ENCODE measurements around the gene MBP.

- TF ChIP-seq CTCF (conservative IDR thresholded peaks at IDR 0.05 in 1 of 2, IDR thresholded peaks at IDR 0.05 in 1 of 2; ENCODE audit: low read depth in 1 of 2, low read length in 2 of 2), result no peak
- no peak for TF ChIP-seq EZH2 (IDR thresholded peaks at IDR 0.05; ENCODE audit: low read length, missing control alignments)
Observed at GRCh38 chr18:76989647-76990190, 142.9 kb downstream of the MBP start.
